NCI-H2107 treated with DMSO at 0.1 percent for 48 hours (cell line): Measurements from ENCODE around the gene GLRA1.

Source experiments
- DNase-seq: peaks from one replicate; lab custom pipeline; 2025; ENCODE audit not compliant: unreplicated experiment; lab: John Stamatoyannopoulos, UW

GLRA1 gene

GRCh38 chr5:151775025-151775606, 149.5 kb downstream of the GLRA1 start:
- DNase-seq, result no peak

DNA sequence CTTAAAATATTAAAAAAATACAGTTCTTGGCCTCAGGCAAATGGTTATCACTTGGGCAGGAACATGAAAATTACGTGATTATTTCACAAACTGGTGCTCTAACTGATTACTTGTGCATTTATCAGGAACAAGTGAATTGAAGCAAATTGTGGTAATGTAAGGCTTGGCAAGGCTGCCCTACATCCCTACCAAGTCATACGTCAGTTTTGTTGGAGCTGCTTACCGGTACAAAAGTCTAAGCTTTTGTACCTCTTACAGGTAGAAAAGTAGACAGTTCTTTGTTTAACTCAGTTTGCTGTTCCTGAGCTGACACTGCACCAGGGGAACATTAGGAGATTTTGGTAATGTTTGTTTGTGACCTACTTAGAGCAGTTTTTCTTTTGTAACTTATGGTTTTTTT, 150.7 kb downstream of the GLRA1 start:
- DNase-seq, result no peak

DNA sequence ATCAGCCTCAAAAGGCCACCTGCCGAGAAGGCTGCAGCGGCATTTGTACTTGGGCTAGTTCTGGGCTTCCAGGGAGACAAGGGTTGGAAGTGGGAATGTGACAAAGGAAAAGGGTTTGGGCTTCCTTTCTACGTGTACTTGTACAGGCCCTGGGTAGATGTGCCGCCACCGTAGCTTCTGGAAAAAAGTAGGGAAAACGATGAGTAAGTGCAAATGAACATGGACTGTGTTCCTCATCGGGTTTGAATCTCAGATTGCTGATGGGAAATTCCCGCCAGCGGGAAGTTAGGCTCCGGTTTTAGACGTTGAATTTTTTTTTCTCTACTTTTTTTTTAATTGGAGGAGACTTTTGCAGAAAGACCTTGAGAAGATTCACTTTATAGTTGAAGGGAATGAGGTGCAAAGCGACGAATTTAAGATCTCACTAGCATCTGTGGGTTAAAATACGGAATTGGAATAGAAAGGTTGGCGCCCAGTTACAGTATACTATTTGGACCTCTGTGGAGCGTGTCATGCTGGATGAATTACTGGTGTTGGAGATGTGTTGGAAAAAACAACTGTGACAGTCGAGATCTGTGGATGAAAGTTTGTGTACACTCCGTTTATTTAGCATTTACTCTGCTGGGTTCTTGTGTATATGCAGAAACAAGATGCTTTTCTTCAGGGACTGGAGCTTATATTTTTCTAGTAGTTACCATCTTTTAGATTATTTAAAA, 151.6 kb downstream of the GLRA1 start:
- no peak for DNase-seq
